Keratinocyte (primary cell): ENCODE results near the gene FAM117A. TPM values are rescaled to one million over a fixed set of nuclear protein-coding genes. Genes with fewer than 3 reads are reported as not detected.

Source experiments
- DNase-seq: peaks from one replicate; pipeline ENCODE4 v3.0.0-alpha.2; 2011; ENCODE audit warnings: low read depth, missing footprints, low spot score
- FAIRE-seq: peaks from 2 replicates; lab custom pipeline; 2011; peaks lifted over from hg19 to GRCh38; lab: Jason Lieb, UNC
- H2AFZ ChIP-seq: 2 replicates; pipeline ENCODE4 v1.6.0; 2012; ENCODE audit warnings: low read length, control low read depth, inconsistent platforms; ENCODE audit not compliant: control insufficient read depth
- H3K27ac ChIP-seq: 2 replicates; pipeline ENCODE4 v1.5.1; 2011; ENCODE audit warnings: low read length; ENCODE audit not compliant: control insufficient read depth, insufficient read depth
- H3K27me3 ChIP-seq: 3 replicates; pipeline ENCODE4 v1.6.0; 2011; ENCODE audit warnings: low read length; ENCODE audit not compliant: control insufficient read depth, insufficient read depth; ENCODE audit errors: extremely low read depth
- H3K36me3 ChIP-seq, 2 experiments: 2 replicates in 1 of 2; 3 replicates in 1 of 2; pipeline ENCODE4 v1.5.1; 2011; ENCODE audit warnings: low read length in 2 of 2, mild to moderate bottlenecking in 1 of 2; ENCODE audit not compliant: control insufficient read depth in 2 of 2, insufficient read depth in 2 of 2; ENCODE audit errors: extremely low read depth in 1 of 2
- H3K4me1 ChIP-seq: 3 replicates; pipeline ENCODE4 v1.5.1; 2011; ENCODE audit warnings: low read length; ENCODE audit not compliant: control insufficient read depth, insufficient read depth; ENCODE audit errors: extremely low read depth
- H3K4me2 ChIP-seq: 3 replicates; pipeline ENCODE4 v1.6.0; 2011; ENCODE audit warnings: low read depth, low read length; ENCODE audit not compliant: control insufficient read depth, insufficient read depth; ENCODE audit errors: extremely low read depth
- H3K4me3 ChIP-seq, 3 experiments: fragments of 200-600 bp in 1 of 3; sonication (generic) in 1 of 3; 2 replicates in 2 of 3; 3 replicates in 1 of 3; pipeline ENCODE4 v1.5.1; 2011 to 2016; ENCODE audit warnings: low read length in 3 of 3, mild to moderate bottlenecking in 3 of 3, control low read depth in 2 of 3, inconsistent platforms in 1 of 3, low read depth in 1 of 3, mixed read lengths in 1 of 3, mixed run types in 1 of 3, moderate library complexity in 1 of 3; ENCODE audit not compliant: control insufficient read depth in 2 of 3, insufficient read depth in 2 of 3; ENCODE audit errors: extremely low read depth in 1 of 3
- H3K79me2 ChIP-seq: 2 replicates; pipeline ENCODE4 v1.6.0; 2012; ENCODE audit warnings: low read length; ENCODE audit not compliant: control insufficient read depth, insufficient read depth
- H3K9ac ChIP-seq: 3 replicates; pipeline ENCODE4 v1.6.0; 2011; ENCODE audit warnings: low read length; ENCODE audit not compliant: control insufficient read depth, insufficient read depth; ENCODE audit errors: extremely low read depth
- H3K9me1 ChIP-seq: 3 replicates; pipeline ENCODE4 v1.6.0; 2011; ENCODE audit warnings: low read length; ENCODE audit not compliant: control insufficient read depth, insufficient read depth; ENCODE audit errors: extremely low read depth
- H3K9me3 ChIP-seq: 2 replicates; pipeline ENCODE4 v1.5.1; 2012; ENCODE audit warnings: low read depth, low read length; ENCODE audit not compliant: control insufficient read depth
- H4K20me1 ChIP-seq: 3 replicates; pipeline ENCODE4 v1.6.0; 2011; ENCODE audit warnings: low read length; ENCODE audit not compliant: control insufficient read depth, insufficient read depth; ENCODE audit errors: extremely low read depth
- EZH2 ChIP-seq: IDR thresholded peaks from one replicate; pipeline ENCODE4 v1.6.1; 2012; ENCODE audit warnings: inconsistent platforms, mild to moderate bottlenecking, low read length, moderate library complexity
- dilution Hi-C: fragments of 300-500 bp; cut with MboI; formaldehyde crosslinking; loops from one replicate; pipeline ENCODE4 v1.7.0; 2020; ENCODE audit warnings: low sequenced_read_pairs; ENCODE audit not compliant: extremely low pct_ligation_motif_present
- polyA plus RNA-seq, 5 experiments: library from polyadenylated mRNA; depleted of rRNA in 3 of 5; stranded (reverse) in 3 of 5; stranded (forward) in 1 of 5; unstranded in 1 of 5; fragments of >200 nt; gene quantifications; 1 replicate in 1 of 5; 2 replicates in 3 of 5; 3 replicates in 1 of 5; pipeline versions ENCODE4 v1.2.1 to v1.2.3, GENCODE V29; 2011 to 2012; ENCODE audit warnings: missing spikeins in 2 of 5, low read depth in 1 of 5, low replicate concordance in 1 of 5
- TF ChIP-seq, protein P1 (sequence below), 3 experiments: IDR thresholded peaks in 1 of 3; conservative IDR thresholded peaks in 1 of 3; optimal IDR thresholded peaks in 1 of 3; 2 replicates in 2 of 3; 3 replicates in 1 of 3; pipeline versions ENCODE3 to v1.5.1; 2011; ENCODE audit warnings: low read length in 3 of 3, mild to moderate bottlenecking in 3 of 3, moderate library complexity in 2 of 3, control low read depth in 1 of 3, inconsistent platforms in 1 of 3; ENCODE audit not compliant: insufficient read depth in 2 of 3; ENCODE audit errors: extremely low read depth in 1 of 3

FAM117A gene
- polyA plus RNA-seq, 1 donor (not counting 4 experiments of a cell fraction or from before 2014, with no cell fraction given): 4.7 TPM

DNA sequence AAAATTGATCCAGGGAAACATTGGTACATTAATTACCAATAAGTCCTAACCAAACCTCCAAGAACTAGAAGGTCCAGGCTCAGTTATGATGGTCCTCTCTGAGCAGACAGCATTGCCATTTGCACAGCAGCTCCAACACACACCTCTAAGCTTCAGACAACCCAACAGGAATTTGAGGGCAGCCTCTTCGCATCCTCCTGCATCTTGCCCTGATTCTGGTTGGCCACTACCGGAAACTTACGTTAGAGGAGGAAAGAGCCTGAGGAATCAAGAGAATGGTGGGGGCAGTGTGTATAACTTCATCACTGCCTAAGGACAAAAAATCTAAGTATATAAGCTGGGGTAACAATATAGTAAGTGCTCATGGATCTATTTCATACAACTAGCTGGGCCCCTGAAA lies 15.7 kb downstream of the FAM117A start:
- TF ChIP-seq, protein P1, sequence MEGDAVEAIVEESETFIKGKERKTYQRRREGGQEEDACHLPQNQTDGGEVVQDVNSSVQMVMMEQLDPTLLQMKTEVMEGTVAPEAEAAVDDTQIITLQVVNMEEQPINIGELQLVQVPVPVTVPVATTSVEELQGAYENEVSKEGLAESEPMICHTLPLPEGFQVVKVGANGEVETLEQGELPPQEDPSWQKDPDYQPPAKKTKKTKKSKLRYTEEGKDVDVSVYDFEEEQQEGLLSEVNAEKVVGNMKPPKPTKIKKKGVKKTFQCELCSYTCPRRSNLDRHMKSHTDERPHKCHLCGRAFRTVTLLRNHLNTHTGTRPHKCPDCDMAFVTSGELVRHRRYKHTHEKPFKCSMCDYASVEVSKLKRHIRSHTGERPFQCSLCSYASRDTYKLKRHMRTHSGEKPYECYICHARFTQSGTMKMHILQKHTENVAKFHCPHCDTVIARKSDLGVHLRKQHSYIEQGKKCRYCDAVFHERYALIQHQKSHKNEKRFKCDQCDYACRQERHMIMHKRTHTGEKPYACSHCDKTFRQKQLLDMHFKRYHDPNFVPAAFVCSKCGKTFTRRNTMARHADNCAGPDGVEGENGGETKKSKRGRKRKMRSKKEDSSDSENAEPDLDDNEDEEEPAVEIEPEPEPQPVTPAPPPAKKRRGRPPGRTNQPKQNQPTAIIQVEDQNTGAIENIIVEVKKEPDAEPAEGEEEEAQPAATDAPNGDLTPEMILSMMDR (optimal IDR thresholded peaks at IDR 0.05 in 1 of 3, IDR thresholded peaks at IDR 0.05 in 1 of 3, conservative IDR thresholded peaks at IDR 0.05 in 1 of 3; ENCODE audit: extremely low read depth in 1 of 3, insufficient read depth in 2 of 3, low read length in 3 of 3): no peak
- TF ChIP-seq EZH2: no peak
- no peaks in the 10 kb centered on the region for H3K36me3 ChIP-seq
- H3K9me3 ChIP-seq: no peaks in the 10 kb centered on the region
- dilution Hi-C loops: no loop called here
- no peak overlapping the region for H3K27ac ChIP-seq
- no peaks in the 10 kb centered on the region for H3K27me3 ChIP-seq
- no peaks in the 10 kb centered on the region for H3K79me2 ChIP-seq
- H3K4me1 ChIP-seq: no peaks in the 10 kb centered on the region
- H4K20me1 ChIP-seq: no peaks in the 10 kb centered on the region
- H3K9ac ChIP-seq: no peak overlapping the region
- no peak overlapping the region for H3K4me3 ChIP-seq
- no peak overlapping the region for H3K4me2 ChIP-seq
- H2AFZ ChIP-seq: no peak overlapping the region
- DNase-seq: no peak
- no peak for FAIRE-seq
- no peaks in the 10 kb centered on the region for H3K9me1 ChIP-seq

DNA sequence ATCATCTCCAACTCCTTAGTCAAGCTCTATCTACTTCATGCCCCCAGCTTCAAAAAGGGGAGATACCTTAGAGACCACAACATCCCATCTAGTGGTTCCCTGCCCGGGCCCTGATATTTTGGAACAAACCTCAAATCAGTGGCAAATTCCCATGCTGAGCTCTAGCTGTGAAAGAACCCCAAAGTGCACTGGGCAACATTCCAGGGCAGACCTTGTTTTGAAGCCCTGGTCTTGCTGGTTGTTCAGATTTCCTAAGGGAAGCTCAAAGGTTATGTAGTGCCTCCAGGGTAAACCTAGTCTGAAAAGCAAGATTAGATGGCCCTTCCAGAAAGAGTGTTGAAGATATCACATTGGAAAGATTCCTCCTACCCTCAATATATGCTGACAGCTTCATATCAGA lies 16.3 kb downstream of the FAM117A start:
- Histone ChIP-seq H3K4me1 (peaks cover 2% of the 10 kb centered on the region), H3K36me3 (no peaks in the 10 kb centered on the region), H3K9me1 (no peaks in the 10 kb centered on the region), H3K9me3 (no peaks in the 10 kb centered on the region), H3K4me2 (no peak overlapping the region), H3K79me2 (no peaks in the 10 kb centered on the region), H2AFZ (no peak overlapping the region), H4K20me1 (no peaks in the 10 kb centered on the region), H3K27ac (no peak overlapping the region), H3K27me3 (no peaks in the 10 kb centered on the region), H3K9ac (no peak overlapping the region), H3K4me3 (no peak overlapping the region)
- DNase-seq (no peak), FAIRE-seq (no peak)
- TF ChIP-seq EZH2: no peak
- TF ChIP-seq, protein P1 (optimal IDR thresholded peaks at IDR 0.05 in 1 of 3, IDR thresholded peaks at IDR 0.05 in 1 of 3, conservative IDR thresholded peaks at IDR 0.05 in 1 of 3; ENCODE audit: extremely low read depth in 1 of 3, insufficient read depth in 2 of 3, low read length in 3 of 3): no peak
- dilution Hi-C loops: no loop called here
